ENCODE data around the gene ICA1L. TPM values are rescaled to one million over a fixed set of nuclear protein-coding genes. Genes with fewer than 3 reads are reported as not detected.

ICA1L gene
- total and polyA plus RNA-seq, 4 donors: 1.3 to 21.2 (median 5.9) TPM

GRCh38 chr2:202824901-202825300 is 46.7 kb downstream of the ICA1L start:
- DNase-seq (no peak), ATAC-seq (ENCODE audit: insufficient read depth, low FRiP score) (no peak)
- Histone ChIP-seq H3K9ac (ENCODE audit: insufficient read depth in 1 of 2, low read length in 2 of 2) (no peak overlapping the region), H3K36me3 (ENCODE audit: control insufficient read depth in 4 of 4, insufficient read depth in 4 of 4, low read length in 4 of 4) (peaks cover 0 to 2% (median 0%) of the 10 kb centered on the region in 4 donors), H3K4me1 (ENCODE audit: control insufficient read depth in 5 of 5, insufficient read depth in 5 of 5, low read length in 5 of 5) (no peaks in the 10 kb centered on the region), H3K27ac (ENCODE audit: low read depth in 1 of 2, low read length in 1 of 2) (no peak overlapping the region), H3K9me3 (ENCODE audit: control insufficient read depth in 4 of 4, insufficient read depth in 3 of 4, low read length in 3 of 4) (no peaks in the 10 kb centered on the region), H3K4me3 (no peak overlapping the region), H3K27me3 (ENCODE audit: control insufficient read depth in 3 of 3, insufficient read depth in 3 of 3, low read length in 2 of 3) (no peaks in the 10 kb centered on the region)
- no peak for TF ChIP-seq CTCF (IDR thresholded peaks at IDR 0.05; ENCODE audit: control extremely low read depth, extremely low read depth)
- WGBS, 2 donors: 95 to 100% methylated on average over 1 of the region's 1 CpG

- H3K4me1 ChIP-seq (ENCODE audit: control insufficient read depth in 5 of 5, insufficient read depth in 5 of 5, low read length in 5 of 5): no peaks in the 10 kb centered on the region
- no peak for TF ChIP-seq CTCF (IDR thresholded peaks at IDR 0.05; ENCODE audit: control extremely low read depth, extremely low read depth)
- 96 to 98% methylated on average over 2 of the region's 2 CpGs for WGBS, 2 donors
- H3K27me3 ChIP-seq (ENCODE audit: control insufficient read depth in 3 of 3, insufficient read depth in 3 of 3, low read length in 2 of 3): no peaks in the 10 kb centered on the region
- no peak overlapping the region for H3K4me3 ChIP-seq
- no peak for ATAC-seq (ENCODE audit: insufficient read depth, low FRiP score)
- H3K9ac ChIP-seq (ENCODE audit: insufficient read depth in 1 of 2, low read length in 2 of 2): no peak overlapping the region
- H3K27ac ChIP-seq (ENCODE audit: low read depth in 1 of 2, low read length in 1 of 2): no peak overlapping the region
- peaks cover 0 to 8% (median 2%) of the 10 kb centered on the region in 4 donors for H3K36me3 ChIP-seq (ENCODE audit: control insufficient read depth in 4 of 4, insufficient read depth in 4 of 4, low read length in 4 of 4)
- no peak for DNase-seq
- H3K9me3 ChIP-seq (ENCODE audit: control insufficient read depth in 4 of 4, insufficient read depth in 3 of 4, low read length in 3 of 4): no peaks in the 10 kb centered on the region
These were observed 49.2 kb downstream of the ICA1L start for GRCh38 chr2:202822411-202822810.

GRCh38 chr2:202821206-202822160 is 50.1 kb downstream of the ICA1L start:
- no peaks in the 10 kb centered on the region for H3K27me3 ChIP-seq (ENCODE audit: control insufficient read depth in 3 of 3, insufficient read depth in 3 of 3, low read length in 2 of 3)
- no peaks in the 10 kb centered on the region for H3K4me1 ChIP-seq (ENCODE audit: control insufficient read depth in 5 of 5, insufficient read depth in 5 of 5, low read length in 5 of 5)
- H3K36me3 ChIP-seq (ENCODE audit: control insufficient read depth in 4 of 4, insufficient read depth in 4 of 4, low read length in 4 of 4): peaks cover 0 to 8% (median 2%) of the 10 kb centered on the region in 4 donors
- WGBS, 2 donors: 84 to 86% methylated on average over 7 of the region's 7 CpGs
- H3K27ac ChIP-seq (ENCODE audit: low read depth in 1 of 2, low read length in 1 of 2): no peak overlapping the region
- H3K9ac ChIP-seq (ENCODE audit: insufficient read depth in 1 of 2, low read length in 2 of 2): no peak overlapping the region
- no peak overlapping the region for H3K4me3 ChIP-seq
- no peak for DNase-seq
- no peak for TF ChIP-seq CTCF (IDR thresholded peaks at IDR 0.05; ENCODE audit: control extremely low read depth, extremely low read depth)
- no peaks in the 10 kb centered on the region for H3K9me3 ChIP-seq (ENCODE audit: control insufficient read depth in 4 of 4, insufficient read depth in 3 of 4, low read length in 3 of 4)
- ATAC-seq (ENCODE audit: insufficient read depth, low FRiP score): no peak

All from lung (tissue), 12 donors.